Activated CD4-positive, CD25-positive, alpha-beta regulatory T cell treated with anti-CD3 and anti-CD28 coated beads, Interleukin-2, amount 50 U/mL, for 72 hours (primary cell): ENCODE data around the gene SPATA25.
A peak's percentile ranks its signal among the peaks of the same experiment; 100 is the strongest.
"Not testable (repeated sequence)": the region's sequence is repeated elsewhere in the genome, so short reads cannot be mapped to it uniquely, and the experiment has no call there.

Experiments used
- DNase-seq: peaks from one replicate; pipeline ENCODE4 v3.0.0; 2021

The SPATA25 gene

GRCh38 chr20:45887346-45887715 is at the start of gene SPATA25:
Gene SPATA25, minus strand, starts transcription at chr20:45887622. Its CDS starts 32 bp downstream, at chr20:45887590.
- DNase-seq, result no peak

GRCh38 chr20:45935416-45936046 is 48.1 kb upstream of the SPATA25 start:
- no peak for DNase-seq

GRCh38 chr20:45934586-45935415 is 47.4 kb upstream of the SPATA25 start, which contains the start of gene PCIF1:
Gene PCIF1, plus strand, starts transcription at chr20:45934683. Its CDS starts 4,317 bp downstream, at chr20:45939000.
- peak; percentile 99 for DNase-seq

DNA sequence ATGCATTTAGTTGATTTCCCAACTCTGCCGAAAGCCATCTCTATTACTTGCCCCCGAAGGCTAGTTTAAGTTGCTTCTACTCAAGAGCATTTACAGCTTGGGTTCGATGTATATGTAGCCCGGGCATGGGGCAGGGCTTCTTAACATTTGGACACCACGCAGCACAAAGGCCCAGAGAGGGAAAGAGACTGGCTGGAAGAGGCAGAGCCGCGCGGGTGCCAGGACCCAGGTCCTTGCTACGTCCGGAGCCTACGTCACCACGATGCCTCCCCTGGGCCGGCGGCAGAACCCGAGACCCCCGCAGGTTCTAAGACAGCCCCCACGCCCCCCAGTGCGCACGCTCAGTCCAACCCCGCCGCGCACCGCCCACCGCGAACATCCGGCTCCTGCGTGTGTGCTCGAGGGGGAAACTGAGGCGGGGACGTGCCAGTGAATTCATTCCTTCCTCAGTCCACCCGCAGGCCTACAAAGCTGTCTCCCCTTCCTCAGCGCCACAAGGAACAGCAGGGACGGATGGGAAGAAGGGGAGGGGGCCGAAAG is 46.7 kb upstream of the SPATA25 start:
- no peak for DNase-seq

GRCh38 chr20:45933266-45934045 is 46.0 kb upstream of the SPATA25 start:
- DNase-seq, result peak; percentile 52

- DNase-seq, result not testable (repeated sequence)
Measured at GRCh38 chr20:45931680-45932079, 44.3 kb upstream of the SPATA25 start.

DNA sequence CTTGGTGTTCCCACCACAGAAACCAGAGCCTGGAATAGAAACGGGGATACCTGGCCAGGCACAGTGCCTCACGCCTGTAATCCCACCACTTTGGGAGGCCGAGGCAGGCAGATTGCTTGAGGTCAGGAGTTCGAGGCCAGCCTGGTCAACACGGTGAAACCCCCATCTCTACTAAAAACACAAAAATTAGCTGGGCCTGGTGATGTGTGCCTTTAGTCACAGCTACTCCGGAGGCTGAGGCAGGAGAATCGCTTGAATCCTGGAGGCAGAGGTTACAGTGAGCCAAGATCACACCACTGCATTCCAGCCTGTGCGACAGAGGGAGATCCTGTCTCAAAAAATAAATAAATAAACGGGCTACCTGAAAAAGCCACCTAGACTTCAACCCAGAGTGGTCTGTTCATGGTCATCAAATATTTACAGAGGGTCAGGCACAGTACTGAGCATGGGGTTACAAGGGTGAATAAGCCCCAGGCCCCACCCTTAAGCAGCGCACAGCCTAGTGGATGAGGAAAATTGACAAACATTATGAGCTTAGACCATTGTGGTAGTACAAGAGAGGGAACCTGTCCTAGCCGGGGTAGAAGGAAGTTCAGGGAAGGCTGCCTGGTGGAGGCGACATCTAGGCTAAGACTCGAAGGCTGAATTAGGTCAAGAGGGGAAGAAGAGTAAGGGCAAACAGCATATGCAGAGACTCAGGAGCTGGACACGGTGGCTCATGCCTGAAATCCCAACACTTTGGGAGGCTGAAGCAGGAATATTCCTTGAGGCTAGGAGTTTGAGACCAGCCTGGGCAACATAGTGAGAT is 39.9 kb upstream of the SPATA25 start:
- DNase-seq, result no peak

GRCh38 chr20:45926731-45927070 is 39.3 kb upstream of the SPATA25 start:
- DNase-seq, result no peak

DNA sequence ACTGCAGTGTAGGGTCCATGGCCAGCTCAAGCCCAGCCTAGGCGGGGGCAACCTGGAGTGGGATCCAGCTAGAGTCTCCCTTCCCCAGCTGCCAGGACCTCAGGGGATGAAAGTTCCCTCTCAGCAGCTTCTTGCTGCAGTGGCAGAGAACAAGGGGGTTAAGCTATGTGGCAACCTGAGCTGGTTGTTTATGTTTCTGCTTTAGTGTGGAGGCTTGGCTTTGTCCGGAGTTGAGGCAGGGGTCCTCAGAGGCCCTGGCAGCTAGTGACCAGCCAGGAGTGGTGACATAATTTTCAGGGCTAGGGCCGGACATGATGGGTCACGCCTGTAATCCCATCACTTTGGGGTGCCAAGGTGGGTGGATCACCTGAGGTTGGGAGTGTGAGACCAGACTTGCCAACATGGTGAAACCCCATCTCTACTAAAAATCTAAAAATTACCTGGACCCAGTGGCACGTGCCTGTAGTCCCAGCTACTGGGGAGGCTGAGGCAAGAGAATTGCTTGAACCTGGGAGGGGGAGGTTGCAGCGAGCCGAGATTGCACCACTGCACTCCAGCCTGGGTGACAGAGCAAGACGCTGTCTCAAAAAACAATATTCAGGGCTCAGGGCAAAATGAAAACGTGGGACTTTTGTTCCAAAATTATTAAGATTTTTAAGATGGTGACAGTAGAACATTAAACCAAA is 38.5 kb upstream of the SPATA25 start:
- DNase-seq, result no peak

DNA sequence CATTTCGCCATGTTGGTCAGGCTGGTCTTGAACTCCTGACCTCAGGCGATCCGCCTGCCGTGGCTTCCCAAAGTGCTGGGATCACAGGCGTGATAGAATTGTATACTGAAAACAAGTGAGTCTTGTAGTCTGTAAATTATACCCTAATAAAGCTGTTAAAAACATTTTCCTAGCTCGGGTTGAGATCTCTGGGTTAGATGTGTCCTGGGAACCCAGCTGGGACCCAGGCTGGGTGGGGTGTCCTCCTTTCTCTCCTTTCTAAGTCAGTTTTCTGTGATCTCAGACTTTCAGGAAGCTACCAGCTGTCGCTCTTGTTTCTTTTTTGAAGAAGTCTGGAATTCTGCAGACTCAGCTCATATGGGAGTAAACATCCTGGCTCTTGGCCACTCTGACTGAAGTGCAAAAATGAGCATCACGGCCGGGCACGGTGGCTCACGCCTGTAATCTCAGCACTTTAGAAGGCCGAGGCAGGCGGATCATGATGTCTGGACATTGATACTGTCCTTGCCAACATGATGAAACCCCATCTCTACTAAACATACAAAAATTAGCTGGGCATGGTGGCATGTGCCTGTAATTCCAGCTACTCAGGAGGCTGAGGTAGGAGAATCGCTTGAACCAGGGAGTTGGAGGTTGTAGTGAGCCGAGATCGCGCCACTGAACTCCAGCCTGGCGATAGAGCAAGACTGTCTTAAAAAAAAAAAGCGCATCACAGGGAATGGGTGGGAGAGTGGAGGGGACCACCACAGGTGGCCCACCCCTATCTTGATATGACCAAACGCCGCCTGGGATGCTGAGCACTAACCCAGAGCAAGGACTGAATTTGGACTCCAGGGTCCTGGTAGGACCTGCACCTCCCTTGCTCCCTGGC is 37.2 kb upstream of the SPATA25 start:
- DNase-seq, result no peak

- DNase-seq, result no peak
Measured at GRCh38 chr20:45921337-45922189, 34.1 kb upstream of the SPATA25 start.

DNA sequence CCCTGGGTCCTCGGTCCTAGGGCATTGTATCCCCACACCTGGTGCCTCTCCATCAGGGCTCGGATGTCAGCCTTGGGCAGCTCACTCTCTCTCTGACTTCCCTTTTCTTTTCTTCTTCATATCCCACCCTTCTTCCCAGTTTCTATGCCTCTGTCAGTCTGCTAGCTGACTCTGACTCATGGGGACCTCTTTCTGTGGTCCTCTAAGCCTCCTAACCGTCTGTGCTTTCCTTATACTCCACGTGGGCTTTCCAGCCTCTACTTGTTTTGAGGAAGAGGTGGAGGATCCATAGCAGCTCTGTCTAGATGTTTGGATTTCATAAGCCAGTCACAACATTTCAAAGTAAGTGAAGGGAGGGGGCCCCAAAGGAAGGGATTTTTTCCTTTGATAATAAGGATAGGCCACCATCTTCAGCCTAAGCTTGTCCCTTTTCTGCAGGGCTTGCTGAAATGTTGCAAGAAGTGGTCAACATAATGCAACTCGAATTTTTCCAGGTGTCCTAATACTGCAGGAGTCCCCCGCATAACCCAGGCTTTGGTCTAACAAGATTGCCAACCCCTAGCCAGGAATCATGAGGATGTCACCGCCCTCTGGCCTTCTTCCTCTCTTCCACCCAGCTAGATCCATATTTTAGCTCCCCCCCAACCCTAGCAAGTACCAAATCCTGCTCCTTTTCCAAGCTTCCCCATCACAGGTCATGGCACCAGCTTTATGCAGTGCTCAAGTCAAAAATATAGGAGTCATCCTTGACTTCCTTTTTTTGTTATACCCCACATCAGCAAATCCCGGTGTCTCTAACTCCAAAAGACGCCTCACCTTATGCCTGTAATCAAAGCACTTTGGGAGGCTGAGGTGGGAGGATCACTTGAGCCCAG is 33.3 kb upstream of the SPATA25 start:
- no peak for DNase-seq

DNA sequence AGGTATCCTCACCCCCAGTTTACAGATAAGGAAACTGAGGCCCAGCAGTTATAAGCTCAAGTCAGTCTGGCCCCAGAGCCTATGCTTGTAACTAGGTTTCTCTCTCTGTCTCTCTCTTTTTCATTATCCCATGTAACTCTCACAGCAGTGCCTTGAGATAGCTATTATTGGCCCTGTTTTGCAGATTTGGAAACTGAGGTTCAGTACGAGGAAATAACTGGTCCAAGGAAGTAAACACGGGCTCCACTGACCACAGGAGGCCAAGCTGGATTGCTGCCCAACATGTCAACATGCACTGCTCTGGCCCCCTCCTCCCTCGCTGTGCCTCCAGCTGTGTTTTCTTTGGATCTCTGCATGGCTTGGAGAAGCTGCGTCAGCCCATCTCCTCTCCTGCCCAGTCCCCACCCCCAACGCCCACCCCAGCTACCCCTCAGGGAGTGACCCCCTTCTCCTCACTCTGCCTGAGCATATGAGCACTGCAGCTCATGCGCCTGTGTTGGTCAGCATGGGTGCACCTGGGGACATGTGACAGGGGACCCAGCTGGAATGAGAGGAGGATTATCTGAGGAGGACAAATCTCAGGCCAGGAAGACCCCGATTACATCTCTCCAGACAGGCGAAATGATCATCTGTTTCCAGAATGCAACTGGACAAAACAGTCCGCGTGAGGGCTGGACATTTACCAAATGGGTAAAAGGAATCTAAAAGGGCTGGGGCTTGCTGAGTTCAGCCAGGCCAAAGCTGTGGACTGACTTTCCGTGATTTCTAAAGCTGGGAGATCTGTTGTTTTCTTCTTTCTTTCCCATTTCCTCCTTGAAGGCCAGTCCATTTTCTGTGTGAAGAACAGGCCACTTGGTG is 32.3 kb upstream of the SPATA25 start:
- DNase-seq, result no peak

- DNase-seq, result no peak
Measured at GRCh38 chr20:45918779-45919537, 31.5 kb upstream of the SPATA25 start.

- DNase-seq, result no peak
Measured at GRCh38 chr20:45918182-45918737, 30.8 kb upstream of the SPATA25 start.

DNA sequence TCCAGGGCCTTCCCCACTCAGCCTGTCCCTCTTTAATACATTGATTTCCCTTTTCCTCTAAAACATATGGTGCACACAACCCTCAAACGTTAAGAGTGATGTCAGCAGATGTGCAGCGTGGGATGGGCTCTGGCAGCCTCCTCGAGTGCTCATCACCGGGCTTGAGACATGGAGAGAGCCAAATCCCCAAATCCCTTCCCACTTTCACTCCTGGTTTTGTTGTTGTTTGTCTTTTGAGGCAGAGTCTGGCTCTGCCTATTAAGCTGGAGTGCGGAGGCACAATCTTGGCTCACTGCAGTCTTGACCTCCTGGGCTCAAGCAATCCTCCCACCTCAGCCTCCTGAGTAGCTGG is 30.3 kb upstream of the SPATA25 start:
- no peak for DNase-seq

DNA sequence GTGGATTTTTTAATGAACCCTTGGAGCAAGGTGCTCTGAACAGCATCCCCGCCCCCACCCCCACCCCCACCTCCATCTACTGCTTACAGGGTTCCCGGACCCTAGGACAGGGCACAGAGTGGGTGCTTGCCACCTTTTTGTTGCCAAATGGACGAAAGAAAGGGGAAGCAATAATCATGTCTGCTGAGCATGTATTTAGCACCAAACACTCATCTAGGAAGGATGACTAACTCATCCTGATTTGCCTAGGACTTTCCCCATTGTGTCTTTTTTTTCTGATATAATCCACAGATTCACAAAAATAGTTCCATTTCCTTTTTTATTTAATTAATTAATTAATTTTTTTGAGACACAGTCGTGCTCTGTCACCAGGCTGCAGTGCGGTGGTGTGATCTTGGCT is 25.7 kb upstream of the SPATA25 start:
- DNase-seq, result no peak
